Activated CD4-positive, alpha-beta T cell treated with anti-CD3 and anti-CD28 coated beads, Interleukin-2, amount 50 U/mL, for 48 hours (primary cell): ENCODE results near the gene LAMA5.

Source experiments
- DNase-seq, 2 experiments: peaks; one replicate each; pipeline ENCODE4 v3.0.0-alpha.2; 2020

The LAMA5 gene

GRCh38 chr20:62310757-62311121, 56.4 kb downstream of the LAMA5 start:
- DNase-seq = no peak

- no peak for DNase-seq
These were observed 57.0 kb downstream of the LAMA5 start for GRCh38 chr20:62309947-62310756.

- DNase-seq = no peak
These were observed 57.7 kb downstream of the LAMA5 start for GRCh38 chr20:62309198-62309944.

- DNase-seq = no peak
These were observed 58.9 kb downstream of the LAMA5 start for GRCh38 chr20:62308102-62308822.

- DNase-seq = no peak
These were observed 59.6 kb downstream of the LAMA5 start for GRCh38 chr20:62307226-62308101.

- DNase-seq = no peak
These were observed 60.5 kb downstream of the LAMA5 start for GRCh38 chr20:62306414-62307187.

- no peak for DNase-seq
These were observed 61.2 kb downstream of the LAMA5 start for GRCh38 chr20:62305765-62306413.

GRCh38 chr20:62305149-62305764, 61.9 kb downstream of the LAMA5 start:
- no peak for DNase-seq

- no peak for DNase-seq
These were observed 62.6 kb downstream of the LAMA5 start for GRCh38 chr20:62304331-62305148.

- peak; percentile 25 to 27 for DNase-seq
These were observed 63.5 kb downstream of the LAMA5 start for GRCh38 chr20:62303340-62304226.

- DNase-seq = no peak
These were observed 64.1 kb downstream of the LAMA5 start for GRCh38 chr20:62303062-62303339.

GRCh38 chr20:62302341-62303061, 64.6 kb downstream of the LAMA5 start, which contains the start of gene ADRM1:
Gene ADRM1 (plus strand): TSS chr20:62302997. CDS start chr20:62303569, 572 bp downstream.
- peak; percentile 94 to 95 for DNase-seq

GRCh38 chr20:62301773-62302340, 65.3 kb downstream of the LAMA5 start:
- peak; percentile 91 to 93 for DNase-seq

- DNase-seq = no peak
These were observed 65.9 kb downstream of the LAMA5 start for GRCh38 chr20:62301111-62301668.

- no peak for DNase-seq
These were observed 66.8 kb downstream of the LAMA5 start for GRCh38 chr20:62300319-62300718.

GRCh38 chr20:62299666-62300236, 67.4 kb downstream of the LAMA5 start:
- no peak for DNase-seq
